ENCODE results near the gene HNF4A.
A peak's percentile ranks its signal among the peaks of the same experiment; 100 is the strongest.

Gene HNF4A

GRCh38 chr20:44393608-44394451 lies 38.3 kb downstream of the HNF4A start:
- no peak for DNase-seq

- DNase-seq: no peak
Observed at GRCh38 chr20:44394452-44394701, 38.9 kb downstream of the HNF4A start.

GRCh38 chr20:44394702-44395460 lies 39.4 kb downstream of the HNF4A start:
- no peak for DNase-seq

GRCh38 chr20:44395461-44396340 lies 40.2 kb downstream of the HNF4A start:
- DNase-seq: no peak

GRCh38 chr20:44396369-44397130 lies 41.1 kb downstream of the HNF4A start:
- no peak for DNase-seq

- no peak for DNase-seq
Observed at GRCh38 chr20:44398335-44398734, 42.8 kb downstream of the HNF4A start.

GRCh38 chr20:44399446-44399845 lies 43.9 kb downstream of the HNF4A start:
- no peak for DNase-seq

GRCh38 chr20:44400671-44400969 lies 45.1 kb downstream of the HNF4A start:
- DNase-seq: no peak

- DNase-seq: no peak
Observed at GRCh38 chr20:44400970-44401769, 45.7 kb downstream of the HNF4A start.

GRCh38 chr20:44401770-44402390 lies 46.4 kb downstream of the HNF4A start:
- DNase-seq: no peak

GRCh38 chr20:44402391-44403193 lies 47.1 kb downstream of the HNF4A start:
- DNase-seq: peak in 1 of 2 experiments; percentile 17

GRCh38 chr20:44403194-44404112 lies 48.0 kb downstream of the HNF4A start:
- DNase-seq: no peak

- DNase-seq: no peak
Observed at GRCh38 chr20:44404204-44405181, 49.0 kb downstream of the HNF4A start.

- DNase-seq: no peak
Observed at GRCh38 chr20:44405257-44405656, 49.8 kb downstream of the HNF4A start.

- DNase-seq: no peak
Observed at GRCh38 chr20:44405785-44406571, 50.5 kb downstream of the HNF4A start.

- DNase-seq: no peak
Observed at GRCh38 chr20:44406572-44407137, 51.2 kb downstream of the HNF4A start.
